Kidney (tissue), 14 donors: ENCODE measurements around the gene F2RL1. TPM values are rescaled to one million over a fixed set of nuclear protein-coding genes. Genes with fewer than 3 reads are reported as not detected.

ENCODE experiments used
- DNase-seq, 5 donors: peaks; one replicate each; pipeline ENCODE4 v3.0.0-alpha.2; 2013 to 2020
- FAIRE-seq: peaks from 2 replicates; lab custom pipeline; 2012; peaks lifted over from hg19 to GRCh38; lab: Jason Lieb, UNC
- H3K27ac ChIP-seq, 2 donors: one replicate each; pipeline ENCODE4 v1.7.0; 2013; ENCODE audit warnings: low read depth in 2 of 2, low read length in 2 of 2, inconsistent platforms in 1 of 2
- H3K27me3 ChIP-seq: one replicate; pipeline ENCODE4 v1.7.1; 2013; ENCODE audit warnings: low read length, inconsistent platforms; ENCODE audit not compliant: control insufficient read depth, insufficient read depth
- H3K36me3 ChIP-seq, 3 donors: one replicate each; pipeline versions ENCODE4 v1.7.0 to v1.7.1; 2013; ENCODE audit warnings: low read length in 3 of 3, control low read depth in 1 of 3, inconsistent platforms in 1 of 3; ENCODE audit not compliant: insufficient read depth in 3 of 3, control insufficient read depth in 2 of 3
- H3K4me1 ChIP-seq, 3 donors: one replicate each; pipeline versions ENCODE4 v1.7.0 to v1.7.1; 2013; ENCODE audit warnings: low read length in 3 of 3, inconsistent platforms in 1 of 3, low read depth in 1 of 3; ENCODE audit not compliant: control insufficient read depth in 2 of 3, insufficient read depth in 2 of 3
- H3K4me3 ChIP-seq, 3 donors: one replicate each; pipeline versions ENCODE4 v1.7.0 to v1.8.1; 2013; ENCODE audit warnings: low read length in 3 of 3, control low read depth in 1 of 3, inconsistent platforms in 1 of 3
- H3K9ac ChIP-seq, 3 donors: one replicate each; pipeline versions ENCODE4 v1.7.0 to v1.7.1; 2013; ENCODE audit warnings: low read length in 3 of 3, control low read depth in 1 of 3, inconsistent platforms in 1 of 3
- H3K9me3 ChIP-seq, 3 donors: one replicate each; pipeline versions ENCODE4 v1.7.0 to v1.7.1; 2013; ENCODE audit warnings: low read length in 3 of 3, control low read depth in 1 of 3, inconsistent platforms in 1 of 3; ENCODE audit not compliant: control insufficient read depth in 2 of 3, insufficient read depth in 1 of 3
- intact Hi-C: fragments of 100-400 bp; cut with DNase I; formaldehyde crosslinking; loops from one replicate; pipeline ENCODE4 v1.11.1; 2022
- polyA plus RNA-seq: library from polyadenylated mRNA; stranded (reverse); fragments of 350-450 nt; fragmentation: Illumina TruSeq; extraction: RNeasy Lipid Tissue Mini Kit (QIAGEN cat#74804); gene quantifications from one replicate; pipeline ENCODE4 v1.2.3, GENCODE V29; 2014; ENCODE audit warnings: low read depth, low replicate concordance; ENCODE audit not compliant: insufficient read depth
- total RNA-seq: library from RNA; stranded (reverse); fragmentation: NEBNext Ultra II Directional; extraction: Animal tissue kit (Norgen Biotek cat#: 25700); gene quantifications from one replicate; pipeline ENCODE4 v1.2.1, GENCODE V29; 2021
- TF ChIP-seq, protein P1 (sequence below): IDR thresholded peaks from 3 replicates; pipeline ENCODE4 v1.5.1; 2012; ENCODE audit warnings: mild to moderate bottlenecking, moderate library complexity, borderline replicate concordance; ENCODE audit not compliant: insufficient read depth; ENCODE audit errors: extremely low read depth
- donor health status: control.
- donor health status: control.
- donor health status: control.
- donor health status: control.
- donor health status: control.
- donor health status: DM: yes; HTN: yes; CAD: no.
- donor health status: Normal renal cell carcinoma (clear cell type).

The F2RL1 gene
- total and polyA plus RNA-seq, 2 donors from 2014 or later = 24.5 to 51.9 TPM

DNA sequence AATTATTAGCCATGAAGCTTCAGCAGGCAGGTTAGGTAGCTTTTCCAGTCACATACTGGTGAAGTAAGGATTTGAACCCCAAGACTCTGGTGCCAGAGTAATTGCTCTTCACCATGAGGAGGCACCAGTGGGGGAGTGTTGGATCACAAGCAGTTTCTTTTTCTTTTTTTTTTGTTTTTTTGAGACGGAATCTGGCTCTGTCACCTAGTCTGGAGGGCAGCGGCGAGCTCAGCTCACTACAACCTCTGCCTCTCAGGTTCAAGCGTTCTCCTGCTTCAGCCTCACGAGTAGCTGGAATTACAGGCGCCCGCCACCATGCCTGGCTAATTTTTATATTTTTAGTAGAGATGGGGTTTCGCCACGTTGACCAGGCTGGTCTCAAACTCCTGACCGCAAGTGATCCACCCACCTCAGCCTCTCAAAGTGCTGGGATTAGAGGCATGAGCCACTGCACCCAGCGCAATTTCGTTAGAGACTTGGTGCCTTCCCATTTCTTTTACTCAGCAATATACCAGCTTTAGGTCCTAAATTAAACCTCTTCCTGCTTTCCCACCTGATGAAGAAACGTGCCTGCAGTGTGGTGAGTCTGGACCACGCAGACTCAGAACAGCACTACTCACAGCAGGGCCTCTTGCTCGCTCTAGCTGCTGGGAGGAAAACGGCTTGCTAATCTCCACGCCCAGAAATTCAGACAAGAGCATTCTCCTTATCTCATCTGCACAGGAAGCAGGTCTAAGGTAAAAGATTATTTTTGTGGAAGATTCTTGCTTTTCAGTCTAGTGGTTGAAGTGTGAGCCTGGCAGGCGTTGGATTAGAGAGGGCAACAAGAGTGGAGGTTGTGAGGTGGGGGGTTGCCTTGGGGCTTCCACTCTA, 30.8 kb downstream of the F2RL1 start, which contains the start of gene S100Z:
Gene S100Z, plus strand, starts transcription at position 596 of the 873 bp plus-strand sequence. CDS start 25,346 bp downstream, outside the sequence.
- intact Hi-C loops = no loop called here
- no peak within 1 kb of the TSS for H3K27ac ChIP-seq
- H3K9me3 ChIP-seq = no peaks in the 10 kb centered on the region
- FAIRE-seq = no peak
- no peak within 1 kb of the TSS for H3K4me3 ChIP-seq
- no peak within 1 kb of the TSS for H3K9ac ChIP-seq
- no peaks in the 10 kb centered on the region for H3K36me3 ChIP-seq
- H3K4me1 ChIP-seq = peaks cover 0 to 1% (median 0%) of the 10 kb centered on the region in 3 donors
- H3K27me3 ChIP-seq = no peaks in the 10 kb centered on the region
- TF ChIP-seq, protein P1, sequence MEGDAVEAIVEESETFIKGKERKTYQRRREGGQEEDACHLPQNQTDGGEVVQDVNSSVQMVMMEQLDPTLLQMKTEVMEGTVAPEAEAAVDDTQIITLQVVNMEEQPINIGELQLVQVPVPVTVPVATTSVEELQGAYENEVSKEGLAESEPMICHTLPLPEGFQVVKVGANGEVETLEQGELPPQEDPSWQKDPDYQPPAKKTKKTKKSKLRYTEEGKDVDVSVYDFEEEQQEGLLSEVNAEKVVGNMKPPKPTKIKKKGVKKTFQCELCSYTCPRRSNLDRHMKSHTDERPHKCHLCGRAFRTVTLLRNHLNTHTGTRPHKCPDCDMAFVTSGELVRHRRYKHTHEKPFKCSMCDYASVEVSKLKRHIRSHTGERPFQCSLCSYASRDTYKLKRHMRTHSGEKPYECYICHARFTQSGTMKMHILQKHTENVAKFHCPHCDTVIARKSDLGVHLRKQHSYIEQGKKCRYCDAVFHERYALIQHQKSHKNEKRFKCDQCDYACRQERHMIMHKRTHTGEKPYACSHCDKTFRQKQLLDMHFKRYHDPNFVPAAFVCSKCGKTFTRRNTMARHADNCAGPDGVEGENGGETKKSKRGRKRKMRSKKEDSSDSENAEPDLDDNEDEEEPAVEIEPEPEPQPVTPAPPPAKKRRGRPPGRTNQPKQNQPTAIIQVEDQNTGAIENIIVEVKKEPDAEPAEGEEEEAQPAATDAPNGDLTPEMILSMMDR = no peak
- DNase-seq = no peak

DNA sequence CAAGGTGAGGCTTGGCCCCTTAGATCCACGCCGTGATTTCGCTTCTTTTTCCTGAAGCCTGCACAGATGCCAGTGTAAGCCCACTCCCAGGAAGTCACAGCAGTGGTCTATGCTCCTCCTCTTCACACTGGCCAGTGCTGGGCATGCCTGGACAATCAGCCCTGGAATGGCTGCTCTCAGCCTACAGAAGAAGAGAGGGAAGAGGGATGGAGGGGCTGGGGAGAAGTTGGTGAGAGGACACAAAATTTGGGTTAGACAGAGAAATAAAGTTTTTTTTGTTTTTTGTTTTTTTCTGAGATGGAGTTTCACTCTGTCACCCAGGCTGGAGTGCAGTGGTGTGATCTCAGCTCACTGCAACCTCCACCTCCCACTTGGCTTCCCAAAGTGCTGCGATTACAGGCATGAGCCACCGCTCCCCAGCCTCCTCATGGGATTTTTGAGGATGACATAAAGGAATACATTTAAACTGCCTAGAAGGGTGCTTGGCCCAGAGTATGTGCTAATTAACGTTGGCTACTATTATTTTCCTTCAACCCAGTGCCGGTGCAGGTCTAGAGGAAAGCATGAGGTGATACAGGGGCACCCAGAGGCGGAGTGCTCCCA, 31.8 kb downstream of the F2RL1 start:
- H3K4me3 ChIP-seq = no peak overlapping the region
- intact Hi-C loops = no loop called here
- H3K27ac ChIP-seq = no peak overlapping the region
- TF ChIP-seq, protein P1 = no peak
- DNase-seq (no peak), FAIRE-seq (no peak)
- no peak overlapping the region for H3K9ac ChIP-seq
- H3K4me1 ChIP-seq = peaks cover 0 to 6% (median 4%) of the 10 kb centered on the region in 3 donors
- H3K9me3 ChIP-seq = no peaks in the 10 kb centered on the region
- no peaks in the 10 kb centered on the region for H3K36me3 ChIP-seq
- no peaks in the 10 kb centered on the region for H3K27me3 ChIP-seq

- intact Hi-C loops = no loop called here
- FAIRE-seq = no peak
- Histone ChIP-seq H3K36me3 (no peaks in the 10 kb centered on the region), H3K27me3 (no peaks in the 10 kb centered on the region), H3K4me3 (no peak overlapping the region), H3K9me3 (no peaks in the 10 kb centered on the region), H3K27ac (no peak overlapping the region), H3K4me1 (peaks cover 0 to 9% (median 4%) of the 10 kb centered on the region in 3 donors), H3K9ac (no peak overlapping the region)
- TF ChIP-seq, protein P1 = no peak
- no peak for DNase-seq
Observed at GRCh38 chr5:76851728-76852369, 33.0 kb downstream of the F2RL1 start.
